CD4-positive, alpha-beta T cell treated with Interleukin-6 for 4 hours (primary cell): ENCODE measurements around the gene MEF2D.

Experiments
- DNase-seq: peaks from one replicate; pipeline ENCODE4 v3.0.0-alpha.2; 2020; ENCODE audit warnings: mixed read lengths

The MEF2D gene

GRCh38 chr1:156467385-156467784 lies 33.2 kb downstream of the MEF2D start:
- DNase-seq: no peak

- no peak for DNase-seq
Observed at GRCh38 chr1:156465747-156466365, 34.7 kb downstream of the MEF2D start.

- no peak for DNase-seq
Observed at GRCh38 chr1:156464825-156465452, 35.6 kb downstream of the MEF2D start.

DNA sequence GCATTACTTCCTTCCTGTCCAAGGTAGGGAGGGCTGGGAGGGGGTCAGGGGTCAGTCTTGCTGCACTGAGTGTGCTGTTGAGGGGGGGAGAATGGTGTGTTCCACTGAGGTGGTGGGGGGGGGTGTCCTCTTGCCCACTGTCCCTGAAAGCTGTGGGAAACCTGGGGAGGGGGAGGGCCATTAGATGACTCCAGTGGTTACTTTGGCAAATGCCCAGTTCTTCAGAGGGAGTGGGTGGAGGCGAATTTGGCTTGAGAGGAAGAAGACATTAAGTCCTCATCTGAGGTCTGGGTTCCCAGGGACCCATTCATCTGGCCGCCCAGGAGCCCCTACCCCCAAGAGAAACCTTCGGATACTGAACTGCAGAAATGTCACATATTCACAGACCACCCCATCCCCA lies 36.2 kb downstream of the MEF2D start:
- DNase-seq: no peak

GRCh38 chr1:156463874-156464273 lies 36.7 kb downstream of the MEF2D start:
- no peak for DNase-seq

GRCh38 chr1:156462954-156463795 lies 37.4 kb downstream of the MEF2D start:
- DNase-seq: no peak

GRCh38 chr1:156461781-156462647 lies 38.6 kb downstream of the MEF2D start:
- DNase-seq: no peak

DNA sequence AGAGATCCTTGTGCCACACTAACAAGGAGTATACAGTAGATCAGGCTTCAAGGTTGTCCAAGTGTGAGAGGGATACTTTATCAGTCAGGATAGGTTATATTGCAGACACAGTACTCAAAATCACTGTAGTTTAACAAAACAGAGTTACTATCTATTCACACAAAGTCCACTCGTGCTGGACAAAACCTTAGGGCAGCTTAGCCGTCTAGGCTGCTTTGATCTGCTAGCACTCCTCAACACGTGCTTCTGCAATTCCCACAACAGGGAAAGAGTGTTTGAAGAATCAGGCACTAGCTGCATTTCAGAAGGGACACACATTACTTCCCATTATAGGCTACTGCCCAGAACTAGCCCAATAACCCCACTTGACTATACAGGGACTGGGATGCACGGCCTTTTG lies 39.5 kb downstream of the MEF2D start:
- no peak for DNase-seq

DNA sequence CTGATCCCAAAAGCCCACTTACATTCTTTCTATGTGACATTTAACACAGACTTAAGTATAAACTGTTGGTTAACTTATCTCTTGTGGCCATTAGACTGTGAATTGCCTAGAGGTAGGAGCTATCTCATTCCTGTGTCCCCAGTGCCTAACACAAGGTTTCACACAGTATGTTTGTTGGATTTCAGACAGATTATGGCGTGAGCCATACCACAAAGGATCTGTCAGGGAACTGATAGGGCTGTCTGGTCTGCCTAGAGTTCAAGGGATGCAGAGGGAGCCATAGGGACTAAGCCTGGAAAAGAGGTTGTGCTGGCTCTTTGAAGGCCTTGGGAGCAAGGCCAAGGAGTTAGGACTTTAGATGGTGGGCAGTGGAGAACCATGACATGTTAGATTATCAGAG lies 40.0 kb downstream of the MEF2D start:
- no peak for DNase-seq

DNA sequence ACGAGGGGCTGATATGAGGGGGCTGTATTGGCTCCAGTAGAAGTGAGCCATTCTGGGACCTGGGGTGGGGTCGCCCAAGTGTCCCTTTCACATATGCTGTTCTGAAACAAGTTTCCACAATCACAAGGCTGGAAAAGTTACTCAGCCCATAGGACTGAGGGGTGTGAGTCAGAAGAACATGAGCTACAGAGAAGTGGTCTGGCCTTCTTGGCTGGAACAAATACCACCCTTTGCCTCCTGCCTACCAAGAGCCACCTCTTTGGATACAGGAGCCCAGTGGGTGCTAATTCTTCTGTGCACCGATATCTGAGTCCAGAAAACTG lies 42.4 kb downstream of the MEF2D start:
- no peak for DNase-seq

DNA sequence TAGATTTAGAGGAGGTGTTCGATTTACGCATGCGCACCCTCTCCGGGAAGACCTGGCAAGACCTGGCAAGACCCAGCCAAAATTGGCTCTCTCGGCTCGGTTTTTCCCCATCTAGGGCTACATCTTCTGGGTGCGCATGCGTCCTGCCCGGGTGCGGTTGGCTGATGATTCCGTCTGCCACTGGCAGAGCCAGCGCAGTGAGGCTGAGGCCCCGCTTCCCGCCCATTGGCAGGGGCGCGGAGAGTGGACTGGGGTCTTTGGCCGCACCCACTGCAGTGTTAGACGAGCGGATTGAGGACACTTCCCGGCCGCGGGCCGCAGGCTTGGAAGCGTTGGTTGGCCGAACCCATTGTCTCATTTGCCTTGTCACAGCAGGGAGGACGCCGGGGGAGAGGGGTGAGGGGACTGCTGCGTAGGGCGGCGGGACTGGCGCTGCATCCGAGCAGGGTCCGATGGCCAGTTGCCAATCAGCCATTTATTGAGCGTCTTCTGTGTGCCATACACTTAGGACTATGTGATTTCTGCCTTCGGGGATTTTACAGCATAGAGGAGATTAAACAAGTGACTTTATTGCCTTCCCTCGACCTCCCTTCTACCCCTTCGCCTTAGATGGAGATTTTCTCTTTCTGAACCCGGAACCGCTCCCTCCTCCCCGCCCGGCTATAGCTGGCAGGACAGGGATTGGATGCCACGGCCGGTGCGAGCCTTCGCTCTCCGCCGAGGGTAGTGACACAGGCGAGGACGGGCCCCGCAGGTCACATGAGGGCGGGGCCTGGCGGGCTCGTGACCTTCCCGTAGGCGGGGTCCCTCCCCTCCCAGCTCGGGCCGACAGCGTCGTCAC lies 43.7 kb downstream of the MEF2D start:
- peak; percentile 98 for DNase-seq

DNA sequence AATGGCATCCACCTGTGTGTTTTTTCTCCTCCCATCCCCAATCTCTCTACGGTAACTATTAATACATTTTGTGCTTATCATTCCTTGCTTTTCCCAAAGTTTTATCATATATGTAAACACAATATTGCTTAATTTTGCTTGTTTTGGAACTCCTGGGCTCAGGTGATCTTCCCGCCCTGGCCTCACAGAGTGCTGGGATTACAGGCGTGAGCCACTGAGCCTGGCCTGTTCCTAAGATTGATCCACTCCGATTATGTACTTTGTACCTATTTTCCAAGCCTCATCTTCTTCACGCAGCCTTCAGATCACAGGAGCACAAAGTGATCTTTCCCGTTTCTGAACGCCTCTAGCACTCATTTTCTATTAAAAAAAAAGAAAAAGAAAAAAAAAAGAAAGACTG lies 45.2 kb downstream of the MEF2D start:
- no peak for DNase-seq

DNA sequence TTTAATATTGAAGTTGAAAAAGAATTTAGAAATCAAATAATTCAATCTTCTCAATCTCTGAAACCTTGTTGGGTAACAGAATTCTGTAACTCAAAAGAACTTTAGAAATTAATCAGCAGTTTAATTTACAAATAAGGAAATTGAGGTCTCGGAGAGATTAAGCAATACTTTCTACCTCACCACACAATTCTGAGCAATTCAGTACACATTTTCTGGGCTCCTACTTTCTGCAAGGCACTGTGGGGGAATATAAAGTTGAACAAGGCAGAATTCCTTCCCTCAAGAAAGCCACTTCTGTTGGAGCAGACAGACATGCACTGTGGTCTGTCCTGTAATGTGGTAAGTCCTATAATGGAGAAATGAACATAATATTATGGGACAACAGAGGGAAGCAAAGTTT lies 47.7 kb downstream of the MEF2D start:
- no peak for DNase-seq

GRCh38 chr1:156451505-156452160 lies 48.9 kb downstream of the MEF2D start:
- no peak for DNase-seq

- no peak for DNase-seq
Observed at GRCh38 chr1:156448134-156448967, 52.2 kb downstream of the MEF2D start.

DNA sequence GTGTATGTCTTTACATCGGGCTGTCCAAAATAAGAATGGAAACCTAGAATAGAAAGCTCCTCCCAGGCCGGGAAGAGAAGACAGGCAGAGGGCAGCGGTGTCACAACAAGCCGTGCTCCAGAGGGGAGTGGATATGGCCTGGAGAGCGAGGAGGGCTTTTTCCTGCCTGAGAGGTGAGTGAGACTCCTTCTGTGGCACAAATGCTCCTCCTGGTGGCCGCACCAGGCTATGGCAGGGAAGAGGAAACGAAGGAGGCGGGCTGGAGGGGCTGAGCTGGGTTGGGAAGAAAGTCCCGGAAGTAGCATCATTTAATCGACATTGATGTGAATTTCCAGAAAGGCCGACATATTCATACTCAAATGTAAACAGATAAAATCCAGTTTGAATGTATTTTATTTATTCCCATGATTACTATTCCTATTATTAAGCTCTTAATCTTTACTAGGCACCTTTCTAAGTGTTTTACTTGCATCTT lies 54.7 kb downstream of the MEF2D start:
- peak; percentile 84 for DNase-seq

GRCh38 chr1:156444407-156445001 lies 56.1 kb downstream of the MEF2D start:
- peak; percentile 40 for DNase-seq

DNA sequence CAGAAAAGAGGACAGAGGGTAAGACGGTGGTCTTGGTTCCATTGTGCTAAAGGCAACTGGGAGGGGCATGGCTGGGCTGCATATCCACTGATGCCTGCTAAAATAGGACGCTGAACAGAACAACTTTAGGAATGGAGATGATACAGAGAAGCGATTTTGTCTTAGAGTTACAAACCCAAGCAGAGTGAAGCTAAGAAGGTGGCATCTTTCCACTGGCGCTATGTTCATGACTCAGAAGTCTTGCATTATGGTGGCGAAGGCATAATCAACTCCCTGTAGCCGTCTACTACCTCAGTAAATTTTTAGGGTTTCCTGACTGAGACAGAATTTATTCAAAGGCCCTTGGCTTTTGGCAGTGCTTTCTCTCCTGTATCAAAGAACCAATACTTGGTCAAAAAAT lies 57.3 kb downstream of the MEF2D start:
- no peak for DNase-seq

- DNase-seq: no peak
Observed at GRCh38 chr1:156440654-156441437, 59.7 kb downstream of the MEF2D start.
